Midbrain (tissue), 1 donor: Measurements from ENCODE around the gene SMTNL2.
A peak's percentile ranks its signal among the peaks of the same experiment; 100 is the strongest.

Experiments used
- DNase-seq: peaks from one replicate; lab custom pipeline; 2025; lab: John Stamatoyannopoulos, UW

The SMTNL2 gene

DNA sequence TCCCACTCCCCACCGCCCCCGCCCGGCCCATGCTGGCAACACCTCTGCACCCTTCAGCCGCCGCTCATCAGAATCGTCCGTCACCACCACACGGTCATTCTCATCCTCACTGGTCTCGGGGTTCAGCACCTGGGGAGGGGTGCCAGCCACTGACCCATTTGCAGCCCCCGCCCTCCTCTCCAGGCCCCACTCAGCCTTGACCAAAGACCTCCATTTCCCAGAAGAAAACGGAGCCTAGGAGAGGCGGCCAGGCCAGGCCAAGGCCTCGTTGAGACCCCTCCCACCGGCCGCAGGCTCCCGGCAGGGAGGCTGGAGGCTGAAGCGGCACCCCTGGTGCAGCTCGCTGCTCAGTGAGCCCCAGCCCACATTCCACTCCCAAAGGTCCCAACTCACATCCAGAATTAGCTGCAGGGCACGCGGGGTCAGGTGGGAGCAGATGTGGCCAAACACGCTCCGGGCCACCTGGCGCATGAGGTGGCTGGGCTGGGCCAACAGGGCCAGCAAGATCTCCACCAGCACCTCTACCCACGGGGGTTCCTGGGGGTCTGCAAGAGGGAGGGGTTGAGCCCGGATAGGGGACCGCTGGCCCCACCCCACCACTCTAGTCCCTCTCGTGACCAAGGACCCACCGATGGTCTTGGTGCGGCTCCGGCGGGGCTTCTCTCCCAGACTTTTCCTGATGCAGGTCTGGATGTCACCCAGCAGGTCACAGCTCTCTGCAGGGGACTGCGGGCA is 38.9 kb upstream of the SMTNL2 start:
- DNase-seq, result no peak

- no peak for DNase-seq
These were observed 37.0 kb upstream of the SMTNL2 start for GRCh38 chr17:4547118-4547906.

- no peak for DNase-seq
These were observed 36.3 kb upstream of the SMTNL2 start for GRCh38 chr17:4548061-4548461.

DNA sequence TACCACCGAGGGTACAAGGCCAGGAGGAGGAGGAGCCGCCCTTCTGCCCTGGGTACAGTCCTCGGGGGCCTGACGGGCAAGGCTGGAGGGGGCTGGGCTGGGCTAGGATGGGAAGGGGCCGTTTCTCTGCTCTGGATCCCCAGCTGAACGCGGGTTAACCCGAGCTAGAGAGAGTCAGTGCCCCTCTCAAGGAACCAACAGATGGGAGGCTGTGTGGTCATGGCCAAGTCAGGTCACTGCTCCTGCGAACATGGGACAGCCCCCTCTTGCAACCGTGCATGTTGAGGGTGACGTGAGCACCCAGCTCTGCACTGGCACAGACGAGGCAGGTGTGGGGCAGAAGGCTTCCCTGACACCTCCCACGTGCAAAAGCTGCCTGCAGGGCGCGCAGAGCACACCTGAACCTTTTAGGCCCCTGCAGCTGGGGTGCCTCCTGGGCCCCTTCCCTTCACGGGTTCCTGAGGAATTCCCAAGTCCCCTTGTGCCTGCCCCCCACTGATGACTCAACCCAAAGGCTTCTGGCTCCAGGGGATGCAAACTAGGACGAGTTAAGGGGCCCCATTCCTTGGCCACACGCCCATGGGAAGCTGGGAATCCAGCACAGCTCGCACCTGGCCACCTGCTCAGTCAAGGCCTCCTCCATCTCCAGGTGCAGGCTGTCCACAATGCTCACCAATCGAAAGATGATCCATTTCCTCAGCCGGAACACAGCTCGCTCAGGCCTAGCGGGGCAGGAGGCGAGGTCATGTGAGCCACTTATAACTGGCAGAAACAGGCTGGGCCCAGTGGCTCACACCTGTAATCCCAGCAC is 35.4 kb upstream of the SMTNL2 start:
- no peak for DNase-seq

GRCh38 chr17:4549781-4550533 is 34.4 kb upstream of the SMTNL2 start:
- no peak for DNase-seq

DNA sequence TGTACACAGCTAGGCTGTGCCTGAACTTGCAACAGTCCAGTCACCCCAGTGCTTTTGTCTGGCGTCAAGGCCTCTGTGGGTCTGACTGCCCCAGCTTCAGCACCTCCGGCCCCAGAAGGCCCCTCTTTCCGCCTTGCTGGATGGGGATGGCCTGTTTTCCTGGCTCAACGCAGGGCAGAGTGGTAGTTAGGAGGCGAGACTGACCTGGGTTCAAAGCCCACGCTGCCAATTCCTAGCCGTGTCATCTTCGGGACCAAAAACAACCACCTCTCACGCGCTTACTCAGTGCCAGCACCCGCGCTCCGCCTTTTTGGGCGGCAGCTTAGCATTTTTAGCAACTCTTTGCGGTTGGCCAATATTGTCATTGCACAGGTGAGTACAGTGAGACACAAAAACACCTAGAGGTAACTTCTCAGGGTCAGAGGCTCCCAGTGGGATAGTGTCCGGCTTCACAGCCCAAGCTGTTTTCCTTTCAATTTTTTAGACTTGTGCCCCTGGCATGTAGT is 33.7 kb upstream of the SMTNL2 start:
- no peak for DNase-seq

DNA sequence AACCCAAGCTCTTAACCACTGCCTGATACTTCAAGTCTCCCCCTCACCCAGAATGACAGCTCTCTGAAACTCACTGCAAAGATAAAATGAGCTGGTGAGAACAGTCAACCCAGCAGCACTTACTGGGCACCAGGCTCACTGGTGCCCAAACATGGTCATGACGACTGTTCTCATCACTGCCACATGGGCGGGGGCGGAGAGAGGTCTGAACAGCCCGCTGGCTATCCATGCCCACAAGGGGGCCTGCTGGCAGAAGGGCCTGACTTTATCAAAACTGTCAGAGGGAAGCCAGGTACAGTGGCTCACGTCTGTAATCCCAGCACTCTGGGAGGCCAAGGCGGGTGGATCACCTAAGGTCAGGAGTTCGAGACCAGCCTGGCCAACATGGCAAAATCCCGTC is 33.2 kb upstream of the SMTNL2 start:
- DNase-seq, result no peak

GRCh38 chr17:4551796-4552525 is 32.4 kb upstream of the SMTNL2 start:
- no peak for DNase-seq

- DNase-seq, result no peak
These were observed 30.7 kb upstream of the SMTNL2 start for GRCh38 chr17:4553669-4554068.

DNA sequence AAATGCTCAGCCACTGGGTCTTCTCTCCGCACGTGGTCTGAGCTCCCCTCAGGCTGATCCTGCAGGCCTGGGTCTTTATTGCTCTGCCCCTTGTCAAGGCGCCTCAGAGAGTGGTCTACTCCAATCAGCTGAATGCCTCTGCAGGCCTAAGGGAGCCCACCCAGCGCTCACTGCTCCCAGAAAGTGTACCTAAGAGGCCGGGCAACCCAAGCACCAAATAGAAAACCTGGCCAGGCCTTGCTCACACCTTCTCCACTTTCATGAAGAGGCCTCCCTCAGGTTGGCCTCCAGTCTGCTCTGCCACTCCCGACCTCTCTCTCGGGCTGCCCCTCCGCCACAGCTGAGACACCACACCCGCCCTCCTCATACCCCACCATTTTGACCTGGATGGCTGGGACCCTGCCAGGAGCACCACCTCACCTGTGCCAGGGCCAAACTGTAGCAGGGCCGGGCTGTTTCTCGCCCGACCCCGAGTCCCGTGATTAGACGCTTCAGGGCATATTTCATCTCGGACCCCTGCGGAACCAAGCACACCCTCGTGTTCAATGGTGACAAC is 29.8 kb upstream of the SMTNL2 start:
- DNase-seq, result no peak

- DNase-seq, result peak; percentile 96
These were observed 29.1 kb upstream of the SMTNL2 start, which contains the start of gene MYBBP1A for GRCh38 chr17:4554997-4555799. TSS of gene MYBBP1A (minus strand) at chr17:4555384. CDS start at chr17:4555324, 60 bp downstream.

GRCh38 chr17:4555873-4556759 is 28.2 kb upstream of the SMTNL2 start:
- DNase-seq, result no peak

GRCh38 chr17:4556996-4557395 is 27.3 kb upstream of the SMTNL2 start:
- no peak for DNase-seq

GRCh38 chr17:4557626-4558346 is 26.5 kb upstream of the SMTNL2 start:
- DNase-seq, result no peak

GRCh38 chr17:4558347-4558971 is 25.9 kb upstream of the SMTNL2 start:
- no peak for DNase-seq

- DNase-seq, result no peak
These were observed 25.1 kb upstream of the SMTNL2 start for GRCh38 chr17:4559139-4559791.

GRCh38 chr17:4559966-4560365 is 24.4 kb upstream of the SMTNL2 start:
- DNase-seq, result no peak
